DMS114 treated with DMSO at 0.1 percent for 48 hours (cell line): ENCODE results near the gene SLC2A5.
"Not testable (repeated sequence)": the region's sequence is repeated elsewhere in the genome, so short reads cannot be mapped to it uniquely, and the experiment has no call there.

ENCODE experiments used
- DNase-seq: peaks from one replicate; lab custom pipeline; 2025; ENCODE audit not compliant: unreplicated experiment; lab: John Stamatoyannopoulos, UW

Gene SLC2A5

GRCh38 chr1:9038881-9039760, 30.3 kb downstream of the SLC2A5 start:
- no peak for DNase-seq

GRCh38 chr1:9038338-9038650, 31.1 kb downstream of the SLC2A5 start:
- no peak for DNase-seq

GRCh38 chr1:9037476-9038337, 31.7 kb downstream of the SLC2A5 start:
- DNase-seq: no peak

- no peak for DNase-seq
Measured at GRCh38 chr1:9035226-9035625, 34.2 kb downstream of the SLC2A5 start.

GRCh38 chr1:9033363-9033762, 36.1 kb downstream of the SLC2A5 start:
- no peak for DNase-seq

GRCh38 chr1:9031484-9032259, 37.8 kb downstream of the SLC2A5 start:
- no peak for DNase-seq

- not testable (repeated sequence) for DNase-seq
Measured at GRCh38 chr1:9031077-9031476, 38.4 kb downstream of the SLC2A5 start.

- no peak for DNase-seq
Measured at GRCh38 chr1:9028921-9029705, 40.3 kb downstream of the SLC2A5 start.

- DNase-seq: no peak
Measured at GRCh38 chr1:9027307-9027706, 42.1 kb downstream of the SLC2A5 start.

GRCh38 chr1:9025449-9025848, 44.0 kb downstream of the SLC2A5 start:
- no peak for DNase-seq

- DNase-seq: no peak
Measured at GRCh38 chr1:9024837-9025236, 44.6 kb downstream of the SLC2A5 start.

GRCh38 chr1:9022773-9023172, 46.7 kb downstream of the SLC2A5 start:
- no peak for DNase-seq

- not testable (repeated sequence) for DNase-seq
Measured at GRCh38 chr1:9022026-9022738, 47.3 kb downstream of the SLC2A5 start.

- DNase-seq: no peak
Measured at GRCh38 chr1:9020305-9020704, 49.1 kb downstream of the SLC2A5 start.

- DNase-seq: no peak
Measured at GRCh38 chr1:9019896-9020295, 49.5 kb downstream of the SLC2A5 start.

- DNase-seq: no peak
Measured at GRCh38 chr1:9018333-9018732, 51.1 kb downstream of the SLC2A5 start.

GRCh38 chr1:9016455-9016854, 53.0 kb downstream of the SLC2A5 start:
- no peak for DNase-seq

- no peak for DNase-seq
Measured at GRCh38 chr1:9014475-9015375, 54.7 kb downstream of the SLC2A5 start.

GRCh38 chr1:9013819-9014218, 55.6 kb downstream of the SLC2A5 start:
- no peak for DNase-seq
